ENCODE data around the gene ISLR2.
"Not testable (repeated sequence)": the region's sequence is repeated elsewhere in the genome, so short reads cannot be mapped to it uniquely, and the experiment has no call there.

Gene ISLR2

GRCh38 chr15:74158855-74159650 lies 28.7 kb downstream of the ISLR2 start:
- DNase-seq, result no peak

- no peak for DNase-seq
Measured at GRCh38 chr15:74159773-74160172, 29.4 kb downstream of the ISLR2 start.

GRCh38 chr15:74160390-74160789 lies 30.0 kb downstream of the ISLR2 start:
- not testable (repeated sequence) for DNase-seq

GRCh38 chr15:74162195-74162536 lies 31.8 kb downstream of the ISLR2 start:
- DNase-seq, result not testable (repeated sequence)

- DNase-seq, result no peak
Measured at GRCh38 chr15:74165461-74165860, 35.1 kb downstream of the ISLR2 start.

GRCh38 chr15:74167891-74168331 lies 37.5 kb downstream of the ISLR2 start:
- DNase-seq, result no peak

- DNase-seq, result no peak
Measured at GRCh38 chr15:74168711-74169126, 38.3 kb downstream of the ISLR2 start.

- DNase-seq, result no peak
Measured at GRCh38 chr15:74170071-74170844, 39.9 kb downstream of the ISLR2 start.

GRCh38 chr15:74170875-74171578 lies 40.6 kb downstream of the ISLR2 start:
- no peak for DNase-seq

- DNase-seq, result no peak
Measured at GRCh38 chr15:74171965-74172541, 41.7 kb downstream of the ISLR2 start.

GRCh38 chr15:74172701-74173379 lies 42.5 kb downstream of the ISLR2 start:
- DNase-seq, result no peak

GRCh38 chr15:74173380-74174218 lies 43.2 kb downstream of the ISLR2 start, which contains the start of gene ISLR:
TSS of gene ISLR (plus strand) at chr15:74173710. CDS start at chr15:74174859, 1,149 bp downstream.
- DNase-seq, result no peak

GRCh38 chr15:74174219-74174957 lies 44.0 kb downstream of the ISLR2 start:
- no peak for DNase-seq

GRCh38 chr15:74174958-74175253 lies 44.5 kb downstream of the ISLR2 start:
- DNase-seq, result no peak

- DNase-seq, result no peak
Measured at GRCh38 chr15:74175271-74176191, 45.1 kb downstream of the ISLR2 start.

- DNase-seq, result no peak
Measured at GRCh38 chr15:74176262-74177214, 46.2 kb downstream of the ISLR2 start.

GRCh38 chr15:74178326-74179100 lies 48.1 kb downstream of the ISLR2 start:
- DNase-seq, result no peak
